ENCODE results near the gene SFMBT1.

The SFMBT1 gene

DNA sequence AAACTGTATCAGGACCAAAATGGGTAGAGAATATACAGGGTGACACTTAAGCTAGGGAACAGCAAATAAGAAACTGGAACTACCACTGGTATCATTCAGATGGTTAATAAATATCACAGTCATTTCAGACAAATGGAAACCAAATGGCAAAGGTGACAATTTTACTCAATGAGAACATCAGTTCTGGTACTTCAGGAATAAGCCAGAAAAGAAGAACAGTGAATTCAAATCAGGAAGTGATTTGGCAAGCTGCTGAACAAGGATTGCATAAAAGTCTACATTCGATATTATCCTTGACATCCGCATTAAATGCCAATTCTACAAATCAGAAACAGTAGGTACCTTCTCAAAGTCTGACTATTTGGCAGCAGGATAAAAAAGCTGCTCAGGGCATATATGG lies 125.0 kb downstream of the SFMBT1 start:
- no peak for DNase-seq (ENCODE audit: low read depth in 2 of 2)

DNA sequence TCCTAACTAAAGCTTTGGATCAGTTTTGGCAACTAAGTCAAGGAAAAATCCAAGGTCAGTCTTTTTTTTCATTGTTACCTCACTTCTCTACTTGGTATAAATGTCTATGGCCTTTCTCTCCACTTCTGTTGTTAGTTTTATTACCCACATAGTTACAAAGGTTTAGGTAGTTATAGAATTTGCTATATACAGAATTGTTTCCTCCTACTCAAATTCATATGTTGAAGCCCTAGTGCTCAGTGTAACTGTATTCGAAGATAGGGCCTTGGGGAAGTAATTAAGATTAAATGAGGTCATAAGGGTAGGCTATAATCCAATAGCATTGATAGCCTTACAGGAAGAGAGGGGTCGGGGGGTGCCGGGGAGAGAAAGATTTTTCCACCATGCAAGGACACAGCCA lies 128.8 kb downstream of the SFMBT1 start:
- DNase-seq (ENCODE audit: low read depth in 2 of 2), result no peak

DNA sequence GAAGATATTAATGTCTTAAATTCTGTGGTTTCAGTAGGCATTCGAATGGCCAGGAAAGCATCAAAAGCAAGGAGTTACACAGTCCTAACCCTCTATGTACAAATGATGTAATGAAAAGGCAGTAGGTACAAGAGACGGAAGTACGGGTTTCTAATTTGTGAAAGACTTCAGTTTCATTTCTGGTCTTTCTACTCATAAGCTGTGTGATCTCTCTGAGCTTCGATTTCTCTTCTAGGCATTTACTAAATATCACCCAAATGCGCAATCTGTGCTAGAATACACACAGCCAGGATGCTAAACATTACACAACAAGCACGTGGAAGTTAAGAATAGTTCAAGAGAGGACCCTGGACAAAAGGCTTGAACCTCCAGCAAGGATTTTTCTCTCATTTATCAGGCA lies 130.6 kb downstream of the SFMBT1 start:
- no peak for DNase-seq (ENCODE audit: low read depth in 2 of 2)

DNA sequence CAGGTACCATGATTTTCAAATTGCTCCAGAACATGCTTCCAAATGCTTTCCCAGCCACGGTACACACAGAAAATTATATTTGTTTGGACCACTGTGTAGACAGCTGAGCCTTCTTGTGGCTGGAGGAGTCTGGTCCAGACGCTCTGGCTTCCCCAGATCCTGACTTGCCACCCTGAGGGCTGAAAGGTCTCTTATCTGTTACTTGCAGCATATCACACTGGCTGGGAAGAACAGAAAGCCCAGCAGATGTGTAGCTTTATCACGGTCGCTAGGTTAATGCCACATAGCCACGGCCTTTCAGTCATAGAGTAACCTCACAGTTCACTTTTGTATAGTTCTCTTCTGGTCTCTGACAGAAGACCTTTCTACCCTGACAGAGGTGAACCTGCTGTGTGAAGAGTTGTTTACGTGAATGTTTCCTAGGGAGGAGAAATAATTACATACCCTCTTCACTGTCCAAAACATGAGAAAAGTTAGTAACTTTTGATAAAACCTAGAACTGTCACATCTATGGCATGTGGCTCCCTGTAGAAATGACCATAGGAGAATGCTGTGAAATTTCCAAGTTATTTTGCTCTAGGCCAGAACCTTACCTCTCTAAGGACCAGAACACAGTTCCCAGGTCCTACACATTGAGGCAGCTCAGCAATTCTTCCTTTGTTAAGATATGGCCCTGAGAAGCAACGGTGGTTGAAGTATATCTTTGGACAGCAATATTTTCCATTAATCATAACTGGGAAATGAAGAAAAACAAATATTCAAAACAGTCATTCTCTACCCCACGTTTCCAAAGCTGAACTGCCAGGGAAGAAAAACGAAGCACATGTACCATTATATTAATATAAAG lies 132.8 kb downstream of the SFMBT1 start:
- DNase-seq (ENCODE audit: low read depth in 2 of 2), result no peak

DNA sequence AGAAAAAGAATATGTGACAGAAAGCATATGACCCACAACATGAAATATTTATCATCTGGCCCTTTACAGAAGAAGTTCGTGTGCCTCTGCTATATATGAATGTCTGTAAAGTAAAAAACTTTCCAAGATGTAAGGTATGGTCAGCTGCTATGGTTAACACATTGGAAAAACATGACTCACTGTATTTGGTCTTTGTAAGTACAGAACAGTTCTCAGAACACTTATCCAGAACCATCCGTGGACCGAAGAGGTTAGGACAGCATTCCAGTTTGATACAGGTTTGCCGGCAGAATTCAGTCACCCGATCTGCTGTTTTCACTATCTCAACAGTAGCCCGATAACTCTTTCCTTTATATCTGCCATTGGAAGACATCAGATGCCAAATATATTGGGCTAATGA lies 135.1 kb downstream of the SFMBT1 start:
- DNase-seq (ENCODE audit: low read depth in 2 of 2), result no peak

DNA sequence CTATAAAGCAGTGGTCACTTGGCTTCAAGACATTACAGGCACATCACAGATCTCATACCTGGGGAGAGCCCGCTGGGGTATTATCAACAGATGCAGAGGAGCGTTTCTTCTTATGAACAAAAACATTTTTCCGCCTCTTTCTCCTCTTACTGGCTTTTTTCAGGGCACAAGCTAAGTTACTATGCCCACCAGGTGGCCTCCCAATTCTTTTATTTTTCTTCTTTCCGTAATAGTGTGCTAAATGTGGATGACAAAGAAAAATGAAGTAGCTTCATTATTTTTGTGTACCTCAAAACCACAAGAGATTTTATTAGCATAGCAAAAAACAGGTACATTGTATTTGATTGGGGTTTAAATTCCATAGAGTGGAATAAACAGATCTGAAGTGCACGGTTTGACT lies 138.4 kb downstream of the SFMBT1 start:
- DNase-seq (ENCODE audit: low read depth in 2 of 2), result no peak

DNA sequence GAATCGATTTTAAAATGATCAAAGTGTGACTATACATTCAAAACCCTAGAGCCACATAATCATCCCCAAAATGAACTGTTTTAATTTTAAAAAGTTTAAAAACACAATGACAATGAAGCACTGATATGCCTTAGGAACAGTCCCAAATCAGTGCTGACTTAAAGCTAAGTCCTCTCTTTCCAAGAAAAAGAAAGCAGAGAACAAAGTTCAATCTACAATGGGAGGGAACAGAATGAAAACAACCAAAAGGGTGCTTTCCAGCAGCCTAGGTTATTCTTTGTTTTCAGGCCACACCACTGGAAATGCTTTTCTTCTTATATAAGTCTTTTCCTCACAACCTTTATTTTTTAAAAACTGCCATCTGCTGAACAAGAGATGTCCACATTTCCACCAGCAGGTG lies 141.3 kb downstream of the SFMBT1 start:
- no peak for DNase-seq (ENCODE audit: low read depth in 2 of 2)

DNA sequence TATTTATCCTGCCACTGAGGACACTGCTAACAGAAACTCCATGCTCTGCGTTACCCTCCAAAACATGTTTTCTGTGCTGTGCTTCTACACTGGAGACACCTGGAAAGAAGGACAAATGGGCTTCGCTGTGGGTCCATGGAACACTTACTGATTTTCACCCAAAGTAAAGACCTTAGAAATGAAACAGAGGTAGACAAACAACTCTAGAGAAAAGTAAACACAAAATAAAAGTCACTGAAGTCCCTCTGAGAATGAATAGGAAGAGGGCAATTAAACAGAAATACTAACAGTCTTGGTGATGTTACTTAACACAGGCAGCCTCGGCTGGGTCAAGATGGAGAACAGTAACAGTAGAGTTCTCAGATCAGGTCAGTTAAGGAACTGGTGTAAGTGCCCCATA lies 141.9 kb downstream of the SFMBT1 start:
- DNase-seq (ENCODE audit: low read depth in 2 of 2), result no peak

DNA sequence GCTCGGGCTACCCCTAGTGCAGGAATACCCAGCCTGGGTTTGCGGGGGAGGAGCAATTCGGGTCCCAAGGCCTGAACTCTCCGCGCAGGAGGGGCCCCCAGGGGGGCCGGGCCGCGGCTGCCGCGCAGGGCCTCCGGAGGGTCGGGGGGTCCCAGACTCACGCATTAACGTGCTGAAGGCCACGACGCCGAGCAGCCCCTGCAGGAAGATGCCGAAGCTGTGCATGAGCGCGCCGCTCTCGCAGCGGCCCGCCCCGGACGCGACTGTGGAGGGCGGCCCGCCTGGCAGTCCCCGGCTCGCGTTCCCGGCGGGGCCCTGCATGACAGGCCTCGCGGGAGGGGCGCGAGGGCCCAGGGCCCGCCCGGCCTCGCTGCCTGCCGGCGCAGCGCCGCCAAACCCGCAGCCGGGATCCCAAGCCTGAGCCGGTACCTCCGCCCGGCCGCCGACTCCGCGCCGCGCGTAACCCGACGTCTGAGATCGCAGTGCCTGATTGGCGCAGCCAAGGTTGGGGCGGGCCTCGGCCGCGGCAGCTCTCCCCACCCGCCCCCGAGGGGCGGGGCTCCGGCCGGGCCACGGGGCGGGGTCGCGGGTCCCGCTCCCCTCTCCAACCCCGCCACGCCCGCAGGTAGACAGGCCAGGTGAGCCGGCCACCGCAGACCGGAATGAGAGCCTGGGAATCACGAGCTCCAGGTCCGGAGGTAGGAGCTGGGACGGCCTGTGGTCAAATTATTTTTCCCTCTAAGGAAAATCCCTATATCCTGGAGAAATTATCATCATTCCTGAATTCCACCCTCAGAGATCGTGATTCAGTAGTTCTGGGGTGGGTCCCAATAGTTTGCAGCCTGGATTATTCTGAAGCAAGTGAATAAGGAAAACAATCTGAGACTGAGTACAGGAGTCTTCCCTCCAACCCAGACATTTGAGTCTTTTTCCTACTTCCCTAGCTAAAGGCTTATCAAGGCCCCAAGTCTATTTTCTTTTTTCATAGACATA lies 148.4 kb downstream of the SFMBT1 start, which contains the start of gene STIMATE:
STIMATE (minus strand) TSS at position 419 of the 993 bp plus-strand sequence; CDS start at position 321, 98 bp downstream.
- DNase-seq (ENCODE audit: low read depth in 2 of 2), result peak; percentile 68 to 72

DNA sequence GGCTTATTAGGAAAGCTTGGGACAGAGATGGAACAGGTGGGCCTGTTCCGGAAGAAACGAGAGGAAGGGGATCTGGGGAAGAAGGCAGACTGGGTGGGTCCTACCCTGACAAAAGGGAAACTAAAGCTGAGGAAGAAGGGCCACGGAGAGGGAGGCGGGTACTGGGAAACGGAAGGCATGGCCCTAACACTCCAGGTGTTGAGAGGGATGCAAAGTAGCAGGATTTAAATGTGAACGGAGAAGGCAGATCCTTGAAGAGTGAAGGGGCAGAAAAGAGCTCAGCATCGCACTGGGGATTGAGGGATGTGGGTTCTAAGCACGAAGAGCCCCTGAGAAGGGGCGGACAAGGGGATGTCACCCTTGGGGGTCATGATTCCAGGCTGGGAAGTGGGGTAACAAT lies 149.3 kb downstream of the SFMBT1 start:
- no peak for DNase-seq (ENCODE audit: low read depth in 2 of 2)

DNA sequence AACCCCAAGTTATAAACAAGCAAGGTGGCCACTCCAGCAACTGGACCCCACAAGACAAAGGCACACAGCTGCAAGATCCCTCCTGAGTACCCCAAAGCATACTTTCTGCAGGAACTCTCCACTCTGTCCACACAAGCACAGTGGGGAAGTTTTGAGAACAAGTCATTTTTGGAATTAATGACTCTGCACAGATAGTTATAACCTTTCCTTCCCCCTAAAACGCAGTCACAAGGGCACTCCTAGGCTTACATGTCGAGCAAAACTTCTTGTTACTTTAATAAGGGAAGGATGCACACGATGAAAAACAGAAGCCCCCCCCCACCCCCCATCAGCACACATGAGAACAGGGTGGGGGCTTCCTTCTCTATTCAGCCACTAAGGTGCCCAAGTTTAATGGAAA lies 149.7 kb downstream of the SFMBT1 start:
- DNase-seq (ENCODE audit: low read depth in 2 of 2), result no peak

DNA sequence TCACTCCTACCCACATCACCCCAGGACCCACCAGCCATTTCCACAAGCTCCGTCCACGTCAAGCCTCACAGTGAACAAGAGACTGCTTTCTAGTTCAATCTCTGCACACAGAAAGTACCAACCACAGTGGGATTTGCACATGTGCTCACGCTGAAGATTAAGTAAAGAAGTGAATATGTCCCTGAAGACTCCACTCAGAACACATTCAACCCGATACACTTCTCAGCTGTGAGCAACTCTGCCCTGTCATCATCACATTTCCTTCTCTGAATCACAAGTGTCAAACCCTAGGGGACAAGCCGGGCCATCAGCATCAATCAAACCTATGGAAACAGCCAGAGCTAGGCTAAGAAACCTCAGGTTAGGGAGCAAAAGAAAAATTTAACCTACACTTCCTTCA lies 150.5 kb downstream of the SFMBT1 start:
- no peak for DNase-seq (ENCODE audit: low read depth in 2 of 2)

DNA sequence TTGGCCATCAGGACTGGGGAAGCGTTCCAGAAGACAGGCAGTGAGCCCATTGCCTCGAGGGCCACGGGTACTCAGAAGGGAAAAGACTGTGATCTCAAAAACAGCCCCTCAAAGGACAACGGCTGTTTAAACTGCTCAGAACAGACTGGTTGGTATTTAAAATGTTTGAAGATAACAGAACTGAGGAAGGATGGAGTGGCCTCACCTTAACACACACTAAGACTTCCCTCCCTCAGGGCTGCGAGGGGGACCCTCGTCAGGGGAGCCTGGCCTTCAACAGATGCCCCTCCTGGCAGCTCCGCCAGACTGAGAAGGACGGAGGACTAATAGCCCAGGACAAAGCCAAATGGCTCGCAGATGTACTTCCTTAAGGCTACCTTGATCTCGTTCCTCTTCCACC lies 151.1 kb downstream of the SFMBT1 start:
- DNase-seq (ENCODE audit: low read depth in 2 of 2), result no peak

DNA sequence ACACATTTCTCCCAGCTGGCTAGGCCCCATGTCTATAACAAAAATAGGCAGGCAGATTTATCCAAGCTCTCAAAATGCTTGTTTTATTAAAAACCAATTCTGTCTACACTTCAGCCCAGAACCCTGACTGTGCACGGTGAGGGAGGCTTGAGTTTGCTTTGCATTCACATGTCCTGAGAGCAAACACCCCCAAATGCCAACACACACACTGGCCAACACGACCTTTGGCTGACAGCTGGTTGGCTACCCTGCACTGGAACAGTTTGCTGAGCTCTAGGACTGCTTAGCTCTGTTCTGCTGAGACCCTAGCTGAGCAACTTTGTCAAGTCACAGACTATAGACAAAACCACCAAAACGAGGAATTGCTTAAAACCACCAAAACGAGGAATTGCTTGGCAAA lies 152.2 kb downstream of the SFMBT1 start:
- no peak for DNase-seq (ENCODE audit: low read depth in 2 of 2)

DNA sequence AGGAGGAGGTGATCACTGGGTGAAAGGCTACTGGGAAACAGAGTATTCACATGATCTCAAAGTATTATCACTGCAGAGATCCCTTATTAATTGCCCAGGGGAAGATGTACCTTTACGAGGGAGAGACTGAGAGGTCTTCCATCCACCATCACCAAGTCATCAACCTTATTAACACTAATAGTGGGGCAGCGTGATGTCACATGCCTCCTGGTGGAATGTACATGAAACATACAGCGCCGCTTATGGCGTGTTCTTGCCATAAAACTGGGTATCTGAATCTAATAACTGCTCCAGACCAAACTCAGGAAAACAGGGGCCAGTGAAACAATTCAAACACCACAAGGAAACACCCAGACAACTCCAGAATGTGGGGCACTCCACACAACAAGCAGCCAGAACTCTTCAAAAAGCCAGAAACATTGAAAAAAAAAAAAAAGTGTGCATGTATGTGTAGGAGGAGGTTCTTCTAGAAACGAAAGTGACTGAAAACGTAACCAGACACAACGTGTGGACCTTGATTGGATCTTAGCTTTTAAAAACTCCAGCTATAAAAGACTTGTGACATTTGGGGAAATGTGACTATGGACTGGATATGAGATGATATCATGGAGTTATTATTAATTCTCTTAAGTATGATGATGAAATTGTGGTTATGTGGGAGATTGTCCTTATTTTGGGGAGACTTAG lies 153.1 kb downstream of the SFMBT1 start:
- no peak for DNase-seq (ENCODE audit: low read depth in 2 of 2)

DNA sequence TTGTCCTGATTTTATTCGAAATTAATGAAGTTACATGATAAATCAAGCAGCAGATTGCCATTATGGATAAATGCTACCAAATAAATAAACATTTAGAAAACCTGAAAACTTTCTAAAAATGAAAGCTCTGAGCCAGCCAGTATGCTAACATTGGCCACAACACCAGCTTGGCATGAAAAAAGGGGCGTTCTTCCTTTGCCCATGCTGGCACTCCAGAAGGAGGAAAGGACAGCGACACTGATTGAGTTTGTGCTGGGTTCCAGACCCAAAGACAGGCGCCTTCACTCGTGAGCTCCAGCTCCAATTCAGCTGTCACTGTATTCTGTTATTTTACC lies 153.6 kb downstream of the SFMBT1 start:
- no peak for DNase-seq (ENCODE audit: low read depth in 2 of 2)

DNA sequence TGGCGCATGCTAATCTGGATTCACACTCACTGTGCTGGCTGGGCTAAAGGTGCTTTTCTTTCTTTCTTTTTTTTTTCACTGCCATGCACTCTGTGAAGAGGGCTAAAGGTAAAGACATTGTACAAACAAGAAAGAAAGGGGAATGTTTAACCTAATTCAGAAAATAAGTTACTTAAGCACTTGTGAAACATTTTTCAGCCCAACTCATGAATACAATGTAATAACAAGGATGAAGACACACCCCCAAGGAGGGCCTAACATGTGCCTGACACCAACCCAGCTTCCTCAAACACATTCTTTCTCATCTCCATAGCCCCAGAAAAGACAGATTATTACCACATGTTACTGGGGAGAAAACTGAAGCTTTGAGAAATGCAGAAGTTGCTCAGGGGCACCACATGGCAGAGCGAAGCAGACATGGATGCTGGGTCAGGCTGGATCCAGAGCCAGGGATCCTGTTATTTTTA lies 154.2 kb downstream of the SFMBT1 start:
- DNase-seq (ENCODE audit: low read depth in 2 of 2), result no peak

DNA sequence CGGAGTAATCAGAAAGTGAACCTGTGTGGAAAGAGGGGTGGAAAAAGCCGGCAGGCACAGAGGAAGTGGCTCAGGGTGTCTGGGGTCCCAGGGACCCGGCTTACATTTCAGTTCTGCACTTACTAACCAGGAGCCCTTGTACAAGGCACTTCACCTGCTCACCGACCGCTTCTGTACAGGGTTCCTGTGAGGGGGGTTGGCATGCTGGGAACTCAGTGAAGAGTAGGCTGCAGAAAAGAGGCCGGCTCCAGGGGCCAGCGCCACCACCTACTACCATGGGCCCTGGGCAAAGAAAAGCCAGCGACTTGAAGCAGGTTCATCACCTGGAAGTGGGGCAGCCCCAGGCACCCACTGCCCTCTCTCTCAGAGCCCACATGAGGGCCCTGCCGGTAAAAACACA lies 154.7 kb downstream of the SFMBT1 start:
- DNase-seq (ENCODE audit: low read depth in 2 of 2), result no peak

DNA sequence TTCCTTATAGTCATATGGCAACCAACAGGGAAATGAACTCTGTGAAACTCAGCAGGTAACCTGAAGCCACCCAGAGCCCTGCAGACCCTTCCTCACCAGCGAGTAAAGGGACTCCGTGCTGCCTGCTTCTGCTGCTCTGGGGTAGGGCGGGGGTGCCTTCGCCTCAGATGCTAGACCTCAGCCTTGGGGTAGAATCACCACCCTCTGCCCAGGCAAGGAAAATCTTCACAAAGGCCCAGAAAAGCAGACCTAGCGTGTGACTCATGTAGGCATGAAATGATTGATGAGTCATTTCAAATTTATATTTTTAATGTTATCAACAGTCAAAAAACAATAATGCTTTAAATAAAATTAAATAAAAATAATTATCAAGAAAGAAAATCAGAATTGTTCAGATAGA lies 155.1 kb downstream of the SFMBT1 start:
- no peak for DNase-seq (ENCODE audit: low read depth in 2 of 2)

DNA sequence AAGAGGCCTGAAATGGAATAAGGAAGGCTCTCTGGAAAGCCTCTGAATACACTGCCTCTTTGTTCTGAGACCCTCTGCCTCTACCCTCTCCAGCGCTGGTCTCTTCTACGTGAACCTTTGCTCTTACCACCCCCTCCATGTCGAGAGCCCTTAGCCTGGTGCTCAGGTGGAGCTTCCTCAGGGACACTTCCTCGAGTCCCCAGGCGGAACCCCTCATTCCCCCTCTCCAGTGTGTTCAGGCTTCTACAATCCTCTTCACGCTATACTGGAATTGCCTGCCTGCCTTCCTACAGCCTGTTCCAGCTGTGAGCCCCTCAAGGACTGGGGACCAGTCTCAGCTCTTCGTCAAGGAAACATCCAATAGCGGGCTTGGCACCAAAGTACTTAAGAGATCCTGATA lies 156.0 kb downstream of the SFMBT1 start:
- no peak for DNase-seq (ENCODE audit: low read depth in 2 of 2)

DNA sequence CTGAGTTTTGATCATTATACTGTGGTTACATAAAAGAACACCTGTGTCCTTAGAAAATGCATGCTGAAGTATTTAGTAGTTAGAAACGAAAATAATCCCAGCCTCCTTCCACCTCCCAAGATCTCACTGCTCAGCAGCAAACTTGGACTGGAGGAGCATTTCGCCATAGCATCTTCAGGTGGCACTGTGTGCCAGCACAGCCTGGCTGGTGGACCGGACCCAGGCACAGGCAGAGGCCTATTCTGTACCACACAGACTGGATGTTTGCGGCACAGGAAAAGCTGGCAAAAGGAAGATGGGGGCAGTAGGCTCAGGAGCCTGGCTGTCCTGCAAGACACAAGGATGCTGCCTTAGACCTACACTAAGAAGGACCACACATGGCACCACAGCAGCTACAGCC lies 158.7 kb downstream of the SFMBT1 start:
- no peak for DNase-seq (ENCODE audit: low read depth in 2 of 2)
